Gastrocnemius medialis (tissue), 4 donors: ENCODE data around the gene MYLK. TPM values are rescaled to one million over a fixed set of nuclear protein-coding genes. Genes with fewer than 3 reads are reported as not detected.

Source experiments
- ATAC-seq, 2 donors: fragments of 150-250 bp; one replicate each; pipeline ENCODE4 v1.9.1; 2016
- DNase-seq, 2 donors: peaks; one replicate each; pipeline ENCODE4 v3.0.0-alpha.2; 2019
- H3K27ac ChIP-seq, 4 donors: fragments of 200-600 bp; sonication (generic); 1 replicate in 1 of 4; 2 replicates in 3 of 4; pipeline ENCODE4 v1.5.1; 2016 to 2018; ENCODE audit warnings: mild to moderate bottlenecking in 2 of 4, moderate library complexity in 1 of 4
- H3K27me3 ChIP-seq, 3 donors: fragments of 200-600 bp; sonication (generic) in 2 of 3; 1 replicate in 1 of 3; 2 replicates in 2 of 3; pipeline versions ENCODE4 v1.5.1 to v1.6.0; 2016 to 2019; ENCODE audit warnings: mild to moderate bottlenecking in 1 of 3, moderate library complexity in 1 of 3
- H3K36me3 ChIP-seq, 2 donors: fragments of 200-600 bp; sonication (generic) in 1 of 2; one replicate each; pipeline ENCODE4 v1.5.1; 2017 to 2018
- H3K4me1 ChIP-seq, 2 donors: fragments of 200-600 bp; sonication (generic) in 1 of 2; one replicate each; pipeline ENCODE4 v1.5.1; 2016 to 2017; ENCODE audit warnings: mild to moderate bottlenecking in 2 of 2
- H3K4me3 ChIP-seq, 4 donors: fragments of 200-600 bp; sonication (generic) in 3 of 4; 1 replicate in 1 of 4; 2 replicates in 3 of 4; pipeline ENCODE4 v1.5.1; 2016 to 2019; ENCODE audit warnings: mild to moderate bottlenecking in 2 of 4
- H3K9me3 ChIP-seq, 3 donors: fragments of 200-600 bp; sonication (generic) in 2 of 3; 1 replicate in 1 of 3; 2 replicates in 2 of 3; pipeline ENCODE4 v1.5.1; 2016 to 2019
- CTCF ChIP-seq, 5 experiments: fragments of 450-650 bp in 3 of 5; fragments of 200-600 bp in 2 of 5; sonication (generic) in 2 of 5; IDR thresholded peaks in 4 of 5; conservative IDR thresholded peaks in 1 of 5; 1 replicate in 4 of 5; 2 replicates in 1 of 5; pipeline ENCODE4 v1.5.1; 2016 to 2019; ENCODE audit warnings: antibody characterized with exemption in 5 of 5, mild to moderate bottlenecking in 3 of 5, moderate library complexity in 3 of 5
- POLR2A ChIP-seq, 2 donors: fragments of 450-650 bp; IDR thresholded peaks; one replicate each; pipeline ENCODE4 v1.6.1; 2017; ENCODE audit warnings: antibody characterized with exemption in 2 of 2, mild to moderate bottlenecking in 2 of 2, moderate library complexity in 2 of 2
- in situ Hi-C, 4 donors: fragments of 200-750 bp; cut with MboI; loops; one replicate each; pipeline versions ENCODE4 v1.15.0 to v1.8.0; 2017; ENCODE audit warnings: low sequenced_read_pairs in 4 of 4
- intact Hi-C: fragments of 100-400 bp; cut with DNase I; formaldehyde crosslinking; loops from one replicate; pipeline ENCODE4 v1.15.1; 2023; ENCODE audit warnings: low total_unique reads
- total RNA-seq, 4 donors: library from RNA; depleted of rRNA; stranded (reverse); fragments of >200 nt; gene quantifications; one replicate each; pipeline versions ENCODE4 v1.1.0 to v1.2.3, GENCODE V29; 2016

The MYLK gene
- total RNA-seq, 4 donors from 2014 or later, result 5.6 to 19.6 (median 8.8) TPM

DNA sequence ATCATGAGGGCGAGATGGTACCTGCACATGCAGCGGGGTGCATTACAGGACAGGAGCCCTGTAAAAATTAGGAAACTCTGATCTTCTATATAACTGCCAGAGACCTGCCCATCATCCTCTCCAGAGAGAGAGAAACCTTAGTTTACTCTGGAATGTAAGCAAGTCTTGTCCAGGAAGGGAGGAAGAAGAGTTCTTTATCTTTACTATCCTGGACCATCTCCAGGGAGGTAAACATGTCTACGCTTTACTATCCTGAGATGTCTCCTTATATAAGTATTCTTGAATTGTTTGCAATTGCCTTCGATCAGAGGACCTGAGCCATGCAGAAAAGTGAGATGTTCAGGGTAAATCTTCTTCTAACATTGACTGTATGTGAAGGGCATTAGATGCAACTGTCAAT, 286.6 kb downstream of the MYLK start:
- ATAC-seq, result no peak
- no peaks in the 10 kb centered on the region for H3K9me3 ChIP-seq
- H3K4me3 ChIP-seq, result no peak overlapping the region
- TF ChIP-seq POLR2A (IDR thresholded peaks at IDR 0.05), result no peak
- no peak for TF ChIP-seq CTCF (IDR thresholded peaks at IDR 0.05 in 4 of 5, conservative IDR thresholded peaks at IDR 0.05 in 1 of 5)
- H3K4me1 ChIP-seq, result no peaks in the 10 kb centered on the region
- no peak overlapping the region for H3K27ac ChIP-seq
- no peak for DNase-seq
- no peaks in the 10 kb centered on the region for H3K27me3 ChIP-seq
- no peaks in the 10 kb centered on the region for H3K36me3 ChIP-seq
- in situ Hi-C loops (no loop called here), intact Hi-C loops (no loop called here)

- Histone ChIP-seq H3K27ac (no peak overlapping the region), H3K36me3 (no peaks in the 10 kb centered on the region), H3K9me3 (no peaks in the 10 kb centered on the region), H3K27me3 (no peaks in the 10 kb centered on the region), H3K4me3 (no peak overlapping the region), H3K4me1 (no peaks in the 10 kb centered on the region)
- ATAC-seq (no peak), DNase-seq (no peak)
- intact Hi-C loops, result no loop called here
- TF ChIP-seq CTCF (IDR thresholded peaks at IDR 0.05 in 4 of 5, conservative IDR thresholded peaks at IDR 0.05 in 1 of 5) (no peak), POLR2A (IDR thresholded peaks at IDR 0.05) (no peak)
- in situ Hi-C loops, result no loop called here
Measured at GRCh38 chr3:123595396-123596180, 288.5 kb downstream of the MYLK start.

DNA sequence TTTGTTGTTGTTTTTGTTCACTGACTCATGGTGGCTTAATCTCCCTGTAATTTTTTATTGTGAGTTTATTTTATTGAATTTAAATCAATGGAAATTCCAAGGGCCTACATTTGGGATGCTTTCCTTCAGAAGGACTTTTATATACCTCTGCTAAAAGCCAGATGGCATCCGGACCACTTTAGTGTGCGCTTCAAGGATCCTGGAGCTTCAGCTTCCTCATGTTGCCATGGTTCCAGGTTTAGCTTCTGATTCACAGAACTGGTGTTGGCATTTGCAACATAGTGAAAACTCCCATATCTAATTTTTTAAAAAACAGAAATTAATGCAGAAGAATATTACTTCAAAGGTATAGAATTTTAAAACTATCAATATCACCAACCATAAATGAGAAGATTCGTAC, 290.8 kb downstream of the MYLK start:
- no peaks in the 10 kb centered on the region for H3K27me3 ChIP-seq
- DNase-seq (no peak), ATAC-seq (no peak)
- no peaks in the 10 kb centered on the region for H3K36me3 ChIP-seq
- intact Hi-C loops (no loop called here), in situ Hi-C loops (no loop called here)
- no peaks in the 10 kb centered on the region for H3K9me3 ChIP-seq
- TF ChIP-seq POLR2A (IDR thresholded peaks at IDR 0.05) (no peak), CTCF (IDR thresholded peaks at IDR 0.05 in 4 of 5, conservative IDR thresholded peaks at IDR 0.05 in 1 of 5) (no peak)
- no peak overlapping the region for H3K27ac ChIP-seq
- no peak overlapping the region for H3K4me3 ChIP-seq
- H3K4me1 ChIP-seq, result no peaks in the 10 kb centered on the region

DNA sequence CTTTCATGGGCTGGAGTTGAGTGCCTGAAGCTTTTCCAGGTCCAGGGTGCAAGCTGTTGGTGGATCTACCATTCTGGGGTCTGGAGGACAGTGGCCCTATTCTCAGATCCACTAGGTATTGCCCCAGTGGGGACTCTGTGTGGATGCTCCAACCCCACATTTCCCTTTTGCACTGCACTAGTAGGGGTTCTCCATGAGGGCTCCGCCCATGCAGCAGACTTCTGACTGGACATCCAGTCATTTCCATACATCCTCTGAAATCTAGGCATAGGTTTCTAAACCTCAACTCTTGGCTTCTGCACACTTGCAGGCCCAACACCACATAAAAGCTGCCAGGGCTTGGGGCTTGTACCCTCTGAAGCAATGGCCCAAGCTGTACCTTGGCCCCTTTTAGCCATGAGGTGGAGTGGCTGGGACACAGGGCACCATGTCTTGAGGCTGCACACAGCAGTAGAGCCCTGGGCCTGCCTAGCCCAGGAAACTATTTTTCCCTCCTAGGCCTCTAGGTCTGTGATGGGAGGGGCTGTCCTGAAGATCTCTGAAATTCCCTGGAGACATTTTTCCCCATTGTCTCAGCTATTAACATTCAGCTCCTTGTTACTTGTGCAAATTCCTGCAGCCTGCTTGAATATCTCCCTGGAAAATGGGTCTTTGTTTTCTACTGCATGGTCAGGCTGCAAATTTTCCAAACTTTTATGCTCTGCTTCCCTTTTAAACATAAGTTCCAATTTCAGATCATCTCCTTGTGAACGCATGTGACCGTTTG, 293.3 kb downstream of the MYLK start:
- Histone ChIP-seq H3K9me3 (no peaks in the 10 kb centered on the region), H3K27me3 (no peaks in the 10 kb centered on the region), H3K36me3 (no peaks in the 10 kb centered on the region), H3K4me3 (no peak overlapping the region), H3K4me1 (peaks cover 6 to 7% of the 10 kb centered on the region in 2 donors), H3K27ac (no peak overlapping the region)
- intact Hi-C loops, result no loop called here
- no peak for DNase-seq
- ATAC-seq, result no peak
- TF ChIP-seq POLR2A (IDR thresholded peaks at IDR 0.05) (no peak), CTCF (IDR thresholded peaks at IDR 0.05 in 4 of 5, conservative IDR thresholded peaks at IDR 0.05 in 1 of 5) (no peak)
- in situ Hi-C loops, result no loop called here
